CD14-positive monocyte (primary cell): ENCODE results near the gene CSF2. TPM values are rescaled to one million over a fixed set of nuclear protein-coding genes. Genes with fewer than 3 reads are reported as not detected.

Experiments
- DNase-seq, 3 donors: peaks; one replicate each; pipeline ENCODE4 v3.0.0-alpha.2; 2011 to 2022
- H2AFZ ChIP-seq: 2 replicates; pipeline ENCODE4 v1.6.0; 2012; ENCODE audit warnings: mild to moderate bottlenecking, low read depth, low read length, inconsistent platforms; ENCODE audit not compliant: insufficient read depth, poor library complexity, severe bottlenecking
- H3K27ac ChIP-seq, 2 donors: 1 replicate in 1 of 2; 2 replicates in 1 of 2; pipeline ENCODE4 v1.5.1; 2012 to 2013; ENCODE audit warnings: low read length in 2 of 2, control low read depth in 1 of 2, inconsistent platforms in 1 of 2, low read depth in 1 of 2, mild to moderate bottlenecking in 1 of 2
- H3K27me3 ChIP-seq, 2 donors: one replicate each; pipeline versions ENCODE4 v1.6.0 to v1.6.1; 2011 to 2013; ENCODE audit warnings: low read length in 2 of 2; ENCODE audit not compliant: control insufficient read depth in 2 of 2, insufficient read depth in 2 of 2
- H3K36me3 ChIP-seq, 2 donors: replicated peaks in 1 of 2; 1 replicate in 1 of 2; 2 replicates in 1 of 2; pipeline versions ENCODE4 v1.5.1 to v1.6.1; 2012 to 2013; ENCODE audit warnings: low read length in 2 of 2, control low read depth in 1 of 2, inconsistent platforms in 1 of 2, mild to moderate bottlenecking in 1 of 2; ENCODE audit not compliant: insufficient read depth in 2 of 2, control insufficient read depth in 1 of 2
- H3K4me1 ChIP-seq, 2 donors: 1 replicate in 1 of 2; 2 replicates in 1 of 2; pipeline versions ENCODE4 v1.5.1 to v1.6.1; 2012 to 2013; ENCODE audit warnings: low read length in 2 of 2, control low read depth in 1 of 2, inconsistent platforms in 1 of 2, mild to moderate bottlenecking in 1 of 2, moderate library complexity in 1 of 2; ENCODE audit not compliant: insufficient read depth in 2 of 2, control insufficient read depth in 1 of 2
- H3K4me2 ChIP-seq: replicated peaks from 2 replicates; pipeline ENCODE3; 2012; ENCODE audit warnings: low read length, moderate library complexity, mild to moderate bottlenecking; ENCODE audit not compliant: poor library complexity, severe bottlenecking; ENCODE audit errors: extremely low read depth
- H3K4me3 ChIP-seq, 3 experiments: fragments of 200-600 bp in 1 of 3; sonication (generic) in 1 of 3; replicated peaks in 1 of 3; 1 replicate in 2 of 3; 2 replicates in 1 of 3; pipeline ENCODE4 v1.5.1; 2011 to 2013; ENCODE audit warnings: low read length in 3 of 3, mild to moderate bottlenecking in 3 of 3, control low read depth in 2 of 3, low read depth in 2 of 3, inconsistent platforms in 1 of 3, moderate library complexity in 1 of 3
- H3K79me2 ChIP-seq: 2 replicates; pipeline ENCODE4 v1.6.0; 2012; ENCODE audit warnings: mild to moderate bottlenecking, control low read depth, inconsistent platforms, low read length, moderate library complexity; ENCODE audit not compliant: insufficient read depth
- H3K9ac ChIP-seq: 2 replicates; pipeline ENCODE4 v1.6.0; 2017; ENCODE audit warnings: low read length, mild to moderate bottlenecking; ENCODE audit not compliant: insufficient read depth, poor library complexity, severe bottlenecking
- H3K9me3 ChIP-seq, 2 donors: replicated peaks in 1 of 2; 1 replicate in 1 of 2; 2 replicates in 1 of 2; pipeline versions ENCODE4 v1.5.1 to v1.6.1; 2012 to 2013; ENCODE audit warnings: low read length in 2 of 2, control low read depth in 1 of 2; ENCODE audit not compliant: control insufficient read depth in 1 of 2, insufficient read depth in 1 of 2
- H4K20me1 ChIP-seq: 2 replicates; pipeline ENCODE4 v1.6.0; 2012; ENCODE audit warnings: mild to moderate bottlenecking, low read length, control low read depth, moderate library complexity; ENCODE audit not compliant: insufficient read depth
- H3K27ac Mint-ChIP-seq, 7 donors: one replicate each; pipeline ENCODE4 v1.8.0; 2020; ENCODE audit warnings: mild to moderate bottlenecking in 7 of 7, mixed read lengths in 7 of 7, moderate library complexity in 6 of 7, inconsistent platforms in 2 of 7
- H3K27me3 Mint-ChIP-seq, 3 donors: one replicate each; pipeline ENCODE4 v1.8.0; 2021 to 2022; ENCODE audit warnings: low read depth in 3 of 3, mild to moderate bottlenecking in 3 of 3, mixed read lengths in 3 of 3, moderate library complexity in 3 of 3, inconsistent platforms in 1 of 3
- H3K36me3 Mint-ChIP-seq, 2 donors: one replicate each; pipeline ENCODE4 v1.8.0; 2020; ENCODE audit warnings: mixed read lengths in 2 of 2, inconsistent platforms in 1 of 2, mild to moderate bottlenecking in 1 of 2
- H3K4me1 Mint-ChIP-seq: one replicate; pipeline ENCODE4 v1.8.0; 2020; ENCODE audit warnings: mild to moderate bottlenecking, mixed read lengths
- H3K4me3 Mint-ChIP-seq, 2 donors: one replicate each; pipeline ENCODE4 v1.8.0; 2020; ENCODE audit warnings: mild to moderate bottlenecking in 2 of 2, mixed read lengths in 2 of 2, moderate library complexity in 1 of 2
- H3K9me3 Mint-ChIP-seq, 7 donors: one replicate each; pipeline ENCODE4 v1.8.0; 2020 to 2022; ENCODE audit warnings: mixed read lengths in 7 of 7, mild to moderate bottlenecking in 6 of 7, moderate library complexity in 6 of 7, inconsistent platforms in 2 of 7
- CTCF ChIP-seq: fragments of 200-600 bp; IDR thresholded peaks from one replicate; pipeline ENCODE4 v1.8.0; 2022; ENCODE audit warnings: antibody characterized with exemption, mild to moderate bottlenecking
- WGBS: methylation state at CpG from one replicate; pipeline ENCODE4 v1.1.5; 2013; ENCODE audit warnings: missing lambda C conversion rate; ENCODE audit not compliant: insufficient coverage; 5-methylcytosine and 5-hydroxymethylcytosine counted together
- intact Hi-C, 2 donors: fragments of 100-400 bp; cut with micrococcal nuclease; formaldehyde crosslinking; loops; one replicate each; pipeline versions ENCODE4 v1.15.0 to v1.15.1; 2023
- polyA plus RNA-seq, 3 donors: library from polyadenylated mRNA; depleted of rRNA in 1 of 3; unstranded in 2 of 3; stranded (reverse) in 1 of 3; fragments of 300-500 nt in 2 of 3; fragments of >200 nt in 1 of 3; fragmentation: Illumina TruSeq in 2 of 3; gene quantifications; 1 replicate in 2 of 3; 2 replicates in 1 of 3; pipeline ENCODE4 v1.2.3, GENCODE V29; 2012 to 2021

CSF2 gene
- polyA plus RNA-seq, 3 donors: not detected

- Histone ChIP-seq H3K27me3 (no peaks in the 10 kb centered on the region), H3K9me3 (no peaks in the 10 kb centered on the region), H3K4me2 (no peak within 1 kb of the TSS), H3K4me1 (no peaks in the 10 kb centered on the region), H2AFZ (no peak within 1 kb of the TSS), H3K9ac (no peak within 1 kb of the TSS), H4K20me1 (no peaks in the 10 kb centered on the region), H3K4me3 (no peak within 1 kb of the TSS), H3K27ac (no peak within 1 kb of the TSS), H3K36me3 (no peaks in the 10 kb centered on the region), H3K79me2 (no peaks in the 10 kb centered on the region)
- DNase-seq: no peak
- Mint-ChIP-seq H3K36me3 (no peaks in the 10 kb centered on the region), H3K4me3 (no peak within 1 kb of the TSS), H3K27me3 (peaks cover 5 to 7% (median 6%) of the 10 kb centered on the region in 3 donors), H3K4me1 (no peaks in the 10 kb centered on the region), H3K27ac (no peak within 1 kb of the TSS), H3K9me3 (no peaks in the 10 kb centered on the region)
- intact Hi-C loops: no loop called here
- TF ChIP-seq CTCF: no peak
- 90% methylated on average over 5 of the region's 16 CpGs for WGBS
Observed at GRCh38 chr5:132060501-132061161, 13.0 kb upstream of the CSF2 start, which contains the start of gene IL3. TSS of gene IL3 (plus strand) at chr5:132060655. CDS start at chr5:132060707, 52 bp downstream.

GRCh38 chr5:132063090-132063911, 10.3 kb upstream of the CSF2 start:
- peaks cover 0 to 12% of the 10 kb centered on the region in 2 donors for H3K27me3 ChIP-seq
- no peaks in the 10 kb centered on the region for H3K4me1 ChIP-seq
- H3K4me3 ChIP-seq: no peak overlapping the region
- H2AFZ ChIP-seq: no peak overlapping the region
- no peak overlapping the region for H3K9ac ChIP-seq
- H3K79me2 ChIP-seq: no peaks in the 10 kb centered on the region
- H3K4me2 ChIP-seq: no peak overlapping the region
- no peaks in the 10 kb centered on the region for H3K9me3 ChIP-seq
- no peak overlapping the region for H3K27ac ChIP-seq
- H3K27me3 Mint-ChIP-seq: peaks cover 14 to 26% (median 25%) of the 10 kb centered on the region in 3 donors
- H3K36me3 ChIP-seq: no peaks in the 10 kb centered on the region
- peak; percentile 31 to 62 (median 59) for DNase-seq
- peak; percentile 97 for TF ChIP-seq CTCF
- H3K9me3 Mint-ChIP-seq: no peaks in the 10 kb centered on the region
- no peaks in the 10 kb centered on the region for H3K36me3 Mint-ChIP-seq
- no peak overlapping the region for H3K4me3 Mint-ChIP-seq
- H3K4me1 Mint-ChIP-seq: no peaks in the 10 kb centered on the region
- 38% methylated on average over 9 of the region's 9 CpGs for WGBS
- H4K20me1 ChIP-seq: no peaks in the 10 kb centered on the region
- intact Hi-C loops: no loop called here
- peak overlapping the region in 2 of 7 donors; percentile 9 to 85 for H3K27ac Mint-ChIP-seq
